Neural progenitor cell (in vitro differentiated cells): Measurements from ENCODE around the gene SURF4. TPM values are rescaled to one million over a fixed set of nuclear protein-coding genes. Genes with fewer than 3 reads are reported as not detected.
A peak's percentile ranks its signal among the peaks of the same experiment; 100 is the strongest.
"Not testable (repeated sequence)": the region's sequence is repeated elsewhere in the genome, so short reads cannot be mapped to it uniquely, and the experiment has no call there.

ENCODE experiments used
- DNase-seq: peaks from one replicate; pipeline ENCODE4 v3.0.0-alpha.2; 2016; ENCODE audit warnings: low spot score
- H2AFZ ChIP-seq: fragments of 200-600 bp; sonication (generic); replicated peaks from 2 replicates; pipeline ENCODE4 v1.6.1; 2016; ENCODE audit warnings: antibody characterized with exemption
- H3F3A ChIP-seq: fragments of 200-600 bp; sonication (generic); 2 replicates; pipeline ENCODE4 v1.6.1; 2016; ENCODE audit warnings: antibody characterized with exemption, low read depth
- H3K27ac ChIP-seq: fragments of 200-600 bp; sonication (generic); 2 replicates; pipeline ENCODE4 v1.5.1; 2016; ENCODE audit warnings: mild to moderate bottlenecking
- H3K27me3 ChIP-seq: fragments of 200-600 bp; sonication (generic); 2 replicates; pipeline ENCODE4 v1.6.1; 2016; ENCODE audit warnings: mild to moderate bottlenecking, moderate library complexity
- H3K36me3 ChIP-seq: fragments of 200-600 bp; sonication (generic); 2 replicates; pipeline ENCODE4 v1.5.1; 2016
- H3K4me1 ChIP-seq: fragments of 200-600 bp; sonication (generic); 2 replicates; pipeline ENCODE4 v1.6.1; 2016; ENCODE audit warnings: mixed run types
- H3K4me2 ChIP-seq: fragments of 200-600 bp; sonication (generic); 2 replicates; pipeline ENCODE4 v1.6.1; 2016
- H3K4me3 ChIP-seq: fragments of 200-600 bp; sonication (generic); 2 replicates; pipeline ENCODE4 v1.5.1; 2016
- H3K79me2 ChIP-seq: fragments of 200-600 bp; sonication (generic); 2 replicates; pipeline ENCODE4 v1.6.1; 2016; ENCODE audit warnings: low read depth
- H3K9ac ChIP-seq: fragments of 200-600 bp; sonication (generic); 2 replicates; pipeline ENCODE4 v1.6.1; 2016
- H3K9me3 ChIP-seq: fragments of 200-600 bp; sonication (generic); 2 replicates; pipeline ENCODE4 v1.5.1; 2016; ENCODE audit warnings: low read depth
- H4K20me1 ChIP-seq: fragments of 200-600 bp; sonication (generic); 2 replicates; pipeline ENCODE4 v1.6.1; 2016; ENCODE audit warnings: low read depth
- H3K27ac Mint-ChIP-seq: 3 replicates; pipeline ENCODE4 v1.8.0; 2021; ENCODE audit warnings: mixed read lengths
- H3K27me3 Mint-ChIP-seq: 2 replicates; pipeline ENCODE4 v1.8.0; 2022; ENCODE audit warnings: low read depth, mild to moderate bottlenecking, inconsistent platforms, moderate library complexity, mixed read lengths; ENCODE audit not compliant: insufficient read depth
- H3K36me3 Mint-ChIP-seq: 3 replicates; pipeline ENCODE4 v1.8.0; 2021; ENCODE audit warnings: mixed read lengths
- H3K4me1 Mint-ChIP-seq: 3 replicates; pipeline ENCODE4 v1.8.0; 2021; ENCODE audit warnings: mixed read lengths
- H3K4me3 Mint-ChIP-seq: 3 replicates; pipeline ENCODE4 v1.8.0; 2021; ENCODE audit warnings: mild to moderate bottlenecking, moderate library complexity, mixed read lengths
- H3K9me3 Mint-ChIP-seq: 3 replicates; pipeline ENCODE4 v1.8.0; 2020; ENCODE audit warnings: mixed read lengths
- EZH2 ChIP-seq: fragments of 200-600 bp; sonication (generic); IDR thresholded peaks from 2 replicates; pipeline ENCODE4 v1.6.1; 2017; ENCODE audit warnings: antibody characterized with exemption, mild to moderate bottlenecking, moderate library complexity
- EZH2phosphoT487 ChIP-seq: fragments of 200-600 bp; sonication (generic); IDR thresholded peaks from 2 replicates; pipeline ENCODE4 v1.6.1; 2017; ENCODE audit warnings: antibody characterized with exemption
- total RNA-seq: library from RNA; depleted of rRNA; stranded (reverse); fragments of >200 nt; gene quantifications from 2 replicates; pipeline ENCODE4 v1.2.3, GENCODE V29; 2015; ENCODE audit warnings: low replicate concordance
- TF ChIP-seq, protein P1 (sequence below): fragments of 200-600 bp; sonication (generic); IDR thresholded peaks from 2 replicates; pipeline ENCODE4 v1.5.1; 2017; ENCODE audit warnings: antibody characterized with exemption, mild to moderate bottlenecking

The SURF4 gene
- total RNA-seq, 1 donor from 2014 or later = 102 TPM

DNA sequence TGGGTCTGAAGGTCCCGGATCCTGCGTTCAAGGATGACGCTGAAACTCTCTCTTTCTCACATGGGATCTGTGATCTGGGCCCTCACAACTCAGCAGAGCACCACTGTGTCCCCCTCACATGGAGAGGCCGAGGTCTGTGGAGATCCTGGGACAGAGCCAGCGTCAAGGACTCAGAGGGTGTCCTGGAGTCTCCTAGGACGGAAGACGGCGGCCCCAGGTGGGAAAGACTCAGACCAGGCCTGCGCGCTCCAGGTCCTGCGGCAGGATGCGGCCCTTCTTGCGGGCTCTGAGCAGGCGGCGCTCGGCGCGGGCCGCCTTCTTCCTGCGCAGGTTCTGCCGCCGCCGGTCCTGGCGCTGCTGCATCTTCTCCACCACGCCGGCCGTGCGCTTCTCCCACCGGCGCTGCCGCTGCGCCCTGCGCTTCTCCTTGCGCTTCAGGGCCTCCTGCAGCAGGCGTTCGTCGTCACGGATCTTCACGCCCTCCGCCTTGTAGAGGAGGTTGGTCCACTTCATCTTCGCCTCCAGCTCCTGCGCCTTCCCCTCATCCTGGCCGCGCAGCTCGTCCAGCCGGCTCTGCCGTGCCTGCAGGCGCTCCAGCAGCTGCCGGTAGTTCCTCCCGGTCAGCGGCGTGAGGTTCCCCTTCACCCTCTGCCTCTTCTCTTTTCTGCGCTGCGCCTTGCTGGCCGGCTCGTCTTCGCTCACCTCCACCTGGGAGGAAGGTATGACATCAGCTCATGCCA, 44.0 kb downstream of the SURF4 start:
- H3K27ac Mint-ChIP-seq = no peak overlapping the region

DNA sequence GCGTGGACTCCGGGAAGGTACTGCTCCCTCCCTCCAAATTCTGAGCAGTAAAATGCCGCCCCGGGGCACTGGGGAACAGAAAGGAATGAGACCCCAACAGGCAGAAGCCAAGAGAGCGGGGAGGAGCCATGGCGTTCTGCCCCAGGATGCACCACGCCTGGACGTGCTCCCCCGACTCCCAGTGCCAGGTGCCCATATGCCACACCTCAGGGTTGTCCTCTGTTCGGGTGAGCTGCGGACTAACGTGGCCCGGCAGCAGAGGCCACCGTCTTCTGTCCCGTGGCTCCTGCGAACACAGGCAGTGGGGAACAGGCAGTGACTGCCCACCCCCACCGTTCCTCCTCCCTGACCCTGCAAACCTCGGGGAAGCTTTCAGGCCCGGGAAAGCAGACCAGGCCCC, 44.6 kb downstream of the SURF4 start:
- H2AFZ ChIP-seq = no peak overlapping the region
- TF ChIP-seq EZH2phosphoT487 (no peak), EZH2 (no peak)
- TF ChIP-seq, protein P1, sequence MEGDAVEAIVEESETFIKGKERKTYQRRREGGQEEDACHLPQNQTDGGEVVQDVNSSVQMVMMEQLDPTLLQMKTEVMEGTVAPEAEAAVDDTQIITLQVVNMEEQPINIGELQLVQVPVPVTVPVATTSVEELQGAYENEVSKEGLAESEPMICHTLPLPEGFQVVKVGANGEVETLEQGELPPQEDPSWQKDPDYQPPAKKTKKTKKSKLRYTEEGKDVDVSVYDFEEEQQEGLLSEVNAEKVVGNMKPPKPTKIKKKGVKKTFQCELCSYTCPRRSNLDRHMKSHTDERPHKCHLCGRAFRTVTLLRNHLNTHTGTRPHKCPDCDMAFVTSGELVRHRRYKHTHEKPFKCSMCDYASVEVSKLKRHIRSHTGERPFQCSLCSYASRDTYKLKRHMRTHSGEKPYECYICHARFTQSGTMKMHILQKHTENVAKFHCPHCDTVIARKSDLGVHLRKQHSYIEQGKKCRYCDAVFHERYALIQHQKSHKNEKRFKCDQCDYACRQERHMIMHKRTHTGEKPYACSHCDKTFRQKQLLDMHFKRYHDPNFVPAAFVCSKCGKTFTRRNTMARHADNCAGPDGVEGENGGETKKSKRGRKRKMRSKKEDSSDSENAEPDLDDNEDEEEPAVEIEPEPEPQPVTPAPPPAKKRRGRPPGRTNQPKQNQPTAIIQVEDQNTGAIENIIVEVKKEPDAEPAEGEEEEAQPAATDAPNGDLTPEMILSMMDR = no peak
- no peaks in the 10 kb centered on the region for H3K27me3 ChIP-seq
- peaks cover 5% of the 10 kb centered on the region for H3K4me1 ChIP-seq
- peaks cover 13% of the 10 kb centered on the region for H3F3A ChIP-seq
- H3K27ac ChIP-seq = no peak overlapping the region
- Mint-ChIP-seq H3K9me3 (peaks cover 4% of the 10 kb centered on the region), H3K4me1 (peaks cover 8% of the 10 kb centered on the region), H3K4me3 (no peak overlapping the region), H3K36me3 (peaks cover 33% of the 10 kb centered on the region), H3K27ac (no peak overlapping the region), H3K27me3 (peaks cover 15% of the 10 kb centered on the region)
- H3K4me2 ChIP-seq = no peak overlapping the region
- peaks cover 26% of the 10 kb centered on the region for H4K20me1 ChIP-seq
- H3K9me3 ChIP-seq = no peaks in the 10 kb centered on the region
- no peak overlapping the region for H3K4me3 ChIP-seq
- no peaks in the 10 kb centered on the region for H3K36me3 ChIP-seq
- DNase-seq = no peak
- no peak overlapping the region for H3K9ac ChIP-seq
- H3K79me2 ChIP-seq = peaks cover 21% of the 10 kb centered on the region

More for the DNA sequence above, 44.0 kb downstream of the SURF4 start:
- Histone ChIP-seq H3K79me2 (peaks cover 21% of the 10 kb centered on the region), H2AFZ (no peak overlapping the region), H4K20me1 (peaks cover 26% of the 10 kb centered on the region), H3F3A (peaks cover 17% of the 10 kb centered on the region), H3K4me1 (peaks cover 10% of the 10 kb centered on the region), H3K4me3 (no peak overlapping the region), H3K9ac (no peak overlapping the region), H3K36me3 (no peaks in the 10 kb centered on the region), H3K27me3 (no peaks in the 10 kb centered on the region), H3K4me2 (no peak overlapping the region), H3K27ac (no peak overlapping the region), H3K9me3 (no peaks in the 10 kb centered on the region)
- Mint-ChIP-seq H3K4me3 (peak overlapping the region; percentile 18), H3K27me3 (peaks cover 15% of the 10 kb centered on the region), H3K4me1 (peaks cover 12% of the 10 kb centered on the region), H3K9me3 (peaks cover 4% of the 10 kb centered on the region), H3K36me3 (peaks cover 33% of the 10 kb centered on the region)
- no peak for DNase-seq
- TF ChIP-seq EZH2phosphoT487 = no peak
- TF ChIP-seq, protein P1 = no peak
- no peak for TF ChIP-seq EZH2

DNA sequence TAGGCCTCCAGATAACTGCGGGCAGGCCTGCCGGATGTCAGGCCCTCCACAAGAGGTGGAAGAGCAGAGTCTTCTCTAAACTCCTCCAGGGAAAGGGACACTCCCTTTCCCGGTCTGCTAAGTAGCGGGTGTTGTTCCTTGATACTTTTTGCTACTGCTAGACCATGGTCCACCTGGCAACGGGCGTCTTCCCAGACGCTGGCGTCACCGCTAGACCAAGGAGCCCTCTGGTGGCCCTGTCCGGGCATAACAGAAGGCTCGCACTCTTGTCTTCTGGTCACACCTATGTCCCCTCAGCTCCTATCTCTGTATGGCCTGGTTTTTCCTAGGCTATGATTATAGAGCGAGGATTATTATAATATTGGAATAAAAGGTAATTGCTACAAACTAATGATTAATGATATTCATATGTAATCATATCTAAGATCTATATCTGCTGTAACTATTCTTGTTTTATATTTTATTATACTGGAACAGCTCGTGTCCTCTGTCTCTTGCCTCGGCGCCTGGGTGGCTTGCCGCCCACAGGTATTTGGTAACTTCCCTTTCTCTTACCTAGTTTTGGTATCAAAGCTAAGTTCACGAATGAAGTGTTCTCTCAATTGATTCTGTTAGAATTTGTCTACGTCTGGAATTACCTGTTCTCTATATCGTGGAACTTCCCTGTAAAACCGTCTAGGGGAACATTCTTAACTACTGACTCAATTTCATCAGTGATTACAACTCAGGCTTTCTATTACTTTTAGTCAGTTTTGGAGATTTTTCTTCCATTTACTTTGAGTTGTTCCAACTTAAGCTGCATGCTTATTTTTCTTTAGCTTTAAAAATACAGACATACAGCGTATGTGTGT, 46.3 kb downstream of the SURF4 start:
- H3F3A ChIP-seq, H3K9me3 ChIP-seq, H3K4me3 Mint-ChIP-seq, H3K9ac ChIP-seq, H3K27ac Mint-ChIP-seq, H3K4me1 ChIP-seq, H3K9me3 Mint-ChIP-seq, H3K36me3 ChIP-seq, H3K4me2 ChIP-seq, H3K4me1 Mint-ChIP-seq, H3K27me3 ChIP-seq, H2AFZ ChIP-seq, H3K27ac ChIP-seq, H3K79me2 ChIP-seq, H3K4me3 ChIP-seq: not testable (repeated sequence)
- H4K20me1 ChIP-seq = peaks cover 17% of the 10 kb centered on the region
- peak; percentile 35 for DNase-seq
- TF ChIP-seq, protein P1 = peak; percentile 60
- Mint-ChIP-seq H3K36me3 (peaks cover 32% of the 10 kb centered on the region), H3K27me3 (peaks cover 12% of the 10 kb centered on the region)
